B cell (primary cell): ENCODE results near the gene TAF9.

Experiments
- CTCF ChIP-seq: fragments of 200-600 bp; IDR thresholded peaks from one replicate; pipeline ENCODE4 v1.8.0; 2022; ENCODE audit warnings: antibody characterized with exemption, mild to moderate bottlenecking
- EZH2 ChIP-seq: IDR thresholded peaks from 2 replicates; pipeline ENCODE4 v1.6.1; 2012; ENCODE audit warnings: borderline replicate concordance, low read depth, mild to moderate bottlenecking, moderate library complexity, low read length; ENCODE audit not compliant: insufficient read depth, poor library complexity, severe bottlenecking

GRCh38 chr5:69367697-69368279, 1.5 kb downstream of the TAF9 start:
- TF ChIP-seq CTCF (no peak), EZH2 (no peak)
